GM12878 (cell line): Measurements from ENCODE around the gene MAD1L1. TPM values are rescaled to one million over a fixed set of nuclear protein-coding genes. Genes with fewer than 3 reads are reported as not detected.
A peak's percentile ranks its signal among the peaks of the same experiment; 100 is the strongest.

Experiments
- ATF7 ChIP-seq: fragments of 450-650 bp; IDR thresholded peaks from 2 replicates; pipeline ENCODE4 v1.6.1; 2016; ENCODE audit warnings: low read depth, mild to moderate bottlenecking
- BACH1 ChIP-seq: fragments of 450-650 bp; IDR thresholded peaks from 2 replicates; pipeline ENCODE4 v1.6.1; 2017; ENCODE audit warnings: mild to moderate bottlenecking, borderline replicate concordance
- BCL3 ChIP-seq: IDR thresholded peaks from 2 replicates; pipeline ENCODE4 v1.6.1; 2011; ENCODE audit warnings: borderline replicate concordance, low read depth, mild to moderate bottlenecking, moderate library complexity, low read length; ENCODE audit not compliant: insufficient read depth, poor library complexity, severe bottlenecking
- CHD1 ChIP-seq: IDR thresholded peaks from 2 replicates; pipeline ENCODE4 v1.6.1; 2012; ENCODE audit warnings: low read depth, low read length, improper control_type of control experiment
- CREM ChIP-seq: IDR thresholded peaks from 2 replicates; pipeline ENCODE4 v1.6.1; 2014; ENCODE audit warnings: antibody characterized with exemption, low read depth
- CUX1 ChIP-seq: IDR thresholded peaks from 2 replicates; pipeline ENCODE4 v1.6.1; 2012; ENCODE audit warnings: improper control_type of control experiment, low read depth, low read length; ENCODE audit not compliant: insufficient replicate concordance
- E2F8 ChIP-seq: fragments of 450-650 bp; IDR thresholded peaks from 2 replicates; pipeline ENCODE4 v1.6.1; 2018; ENCODE audit warnings: mild to moderate bottlenecking, low read depth, moderate library complexity; ENCODE audit not compliant: partially characterized antibody
- EP300 ChIP-seq, 2 experiments: fragments of 150-350 bp in 1 of 2; IDR thresholded peaks; 2 replicates each; pipeline ENCODE4 v1.6.1; 2011 to 2012; ENCODE audit warnings: low read depth in 2 of 2, low read length in 2 of 2, borderline replicate concordance in 1 of 2, improper control_type of control experiment in 1 of 2, inconsistent platforms in 1 of 2; ENCODE audit not compliant: control insufficient read depth in 1 of 2
- ETV6 ChIP-seq, 2 experiments: fragments of 450-650 bp in 1 of 2; IDR thresholded peaks in 1 of 2; conservative IDR thresholded peaks in 1 of 2; 2 replicates each; pipeline ENCODE4 v1.6.1; 2014; ENCODE audit warnings: antibody characterized with exemption in 1 of 2, borderline replicate concordance in 1 of 2, low read depth in 1 of 2, mild to moderate bottlenecking in 1 of 2, moderate library complexity in 1 of 2
- IKZF2 ChIP-seq, 2 experiments: fragments of 450-650 bp; IDR thresholded peaks; 2 replicates each; pipeline ENCODE4 v1.6.1; 2017; ENCODE audit warnings: mild to moderate bottlenecking in 2 of 2, moderate library complexity in 2 of 2
- JUNB ChIP-seq: IDR thresholded peaks from 2 replicates; pipeline ENCODE4 v1.6.1; 2016; ENCODE audit warnings: antibody characterized with exemption, mild to moderate bottlenecking
- RFX5 ChIP-seq: IDR thresholded peaks from 2 replicates; pipeline ENCODE4 v1.6.1; 2011; ENCODE audit warnings: low read depth, low read length, improper control_type of control experiment
- SP1 ChIP-seq: IDR thresholded peaks from one replicate; pipeline ENCODE4 v1.6.1; 2011; ENCODE audit warnings: low read depth, low read length
- SUPT20H ChIP-seq: IDR thresholded peaks from 2 replicates; pipeline ENCODE4 v1.6.1; 2011; ENCODE audit warnings: low read depth, mild to moderate bottlenecking, low read length, moderate library complexity, borderline replicate concordance; ENCODE audit not compliant: control insufficient read depth
- USF2 ChIP-seq: IDR thresholded peaks from 2 replicates; pipeline ENCODE4 v1.6.1; 2011; ENCODE audit warnings: low read depth, low read length, improper control_type of control experiment, borderline replicate concordance
- polyA plus RNA-seq, 11 experiments: library from polyadenylated mRNA; depleted of rRNA in 4 of 11; unstranded in 6 of 11; stranded (reverse) in 5 of 11; fragments of >200 nt; fragmentation: Nextera tagmentation in 4 of 11; fragmentation: Illumina TruSeq in 1 of 11; extraction: Ambion mirVana in 4 of 11; extraction: Trizol in 1 of 11; gene quantifications; 1 replicate in 1 of 11; 2 replicates in 10 of 11; pipeline versions ENCODE4 v1.2.1 to v1.2.3, GENCODE V29; 2011 to 2016; ENCODE audit warnings: inconsistent platforms in 2 of 11, missing spikeins in 2 of 11, low read depth in 1 of 11
- total RNA-seq, 4 experiments: library from RNA; depleted of rRNA in 3 of 4; stranded (reverse); fragments of >200 nt in 3 of 4; fragmentation: Illumina TruSeq in 1 of 4; extraction: Trizol in 1 of 4; gene quantifications; 2 replicates each; pipeline versions ENCODE4 v1.2.1 to v1.2.3, GENCODE V29; 2013 to 2021
- TF ChIP-seq, protein P1 (sequence below): fragments of 450-650 bp; IDR thresholded peaks from 2 replicates; pipeline ENCODE4 v1.6.1; 2017; ENCODE audit warnings: mild to moderate bottlenecking

Gene MAD1L1
- total and polyA plus RNA-seq, 10 of the 15 experiments (the other 5 are each of a cell fraction or from before 2014, with no cell fraction given), result 2.2 to 76.8 (median 38.3) TPM

GRCh38 chr7:2237109-2237602 is 4.4 kb upstream of the MAD1L1 start (continued):
- TF ChIP-seq EP300 (IDR thresholded peaks at IDR 0.05; ENCODE audit: borderline replicate concordance in 1 of 2, control insufficient read depth in 1 of 2, low read depth in 2 of 2, low read length in 2 of 2), result peak; percentile 73 to 89
- TF ChIP-seq CREM, result peak; percentile 91
- no peak for TF ChIP-seq USF2
- TF ChIP-seq BCL3, result peak; percentile 55
- TF ChIP-seq JUNB, result peak; percentile 91
- TF ChIP-seq, protein P1, sequence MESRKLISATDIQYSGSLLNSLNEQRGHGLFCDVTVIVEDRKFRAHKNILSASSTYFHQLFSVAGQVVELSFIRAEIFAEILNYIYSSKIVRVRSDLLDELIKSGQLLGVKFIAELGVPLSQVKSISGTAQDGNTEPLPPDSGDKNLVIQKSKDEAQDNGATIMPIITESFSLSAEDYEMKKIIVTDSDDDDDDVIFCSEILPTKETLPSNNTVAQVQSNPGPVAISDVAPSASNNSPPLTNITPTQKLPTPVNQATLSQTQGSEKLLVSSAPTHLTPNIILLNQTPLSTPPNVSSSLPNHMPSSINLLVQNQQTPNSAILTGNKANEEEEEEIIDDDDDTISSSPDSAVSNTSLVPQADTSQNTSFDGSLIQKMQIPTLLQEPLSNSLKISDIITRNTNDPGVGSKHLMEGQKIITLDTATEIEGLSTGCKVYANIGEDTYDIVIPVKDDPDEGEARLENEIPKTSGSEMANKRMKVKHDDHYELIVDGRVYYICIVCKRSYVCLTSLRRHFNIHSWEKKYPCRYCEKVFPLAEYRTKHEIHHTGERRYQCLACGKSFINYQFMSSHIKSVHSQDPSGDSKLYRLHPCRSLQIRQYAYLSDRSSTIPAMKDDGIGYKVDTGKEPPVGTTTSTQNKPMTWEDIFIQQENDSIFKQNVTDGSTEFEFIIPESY, result peak; percentile 5; the same call in 1 of the 2 replicates
- peak; percentile 31 for TF ChIP-seq E2F8
- TF ChIP-seq SP1, result peak; percentile 63
- peak; percentile 84 for TF ChIP-seq ATF7
- TF ChIP-seq SUPT20H, result no peak
- TF ChIP-seq IKZF2 (IDR thresholded peaks at IDR 0.05), result peak; percentile 86 to 87
- peak; percentile 66; the same call in 1 of the 2 replicates for TF ChIP-seq BACH1
- no peak for TF ChIP-seq CUX1
- peak; percentile 48 to 99; a peak in 2 of 4 replicates for TF ChIP-seq ETV6 (conservative IDR thresholded peaks at IDR 0.05 in 1 of 2, IDR thresholded peaks at IDR 0.05 in 1 of 2; ENCODE audit: borderline replicate concordance in 1 of 2, low read depth in 1 of 2)
- peak; percentile 85 for TF ChIP-seq RFX5
- TF ChIP-seq CHD1, result peak; percentile 83; the same call in 1 of the 2 replicates
